Omental fat pad (tissue), 4 donors: Measurements from ENCODE around the gene CXorf49. TPM values are rescaled to one million over a fixed set of nuclear protein-coding genes. Genes with fewer than 3 reads are reported as not detected.
"Not testable (repeated sequence)": the region's sequence is repeated elsewhere in the genome, so short reads cannot be mapped to it uniquely, and the experiment has no call there.

Experiments
- ATAC-seq: fragments of 150-250 bp; one replicate; pipeline ENCODE4 v1.9.1; 2016; ENCODE audit warnings: mild to moderate bottlenecking, moderate library complexity; ENCODE audit not compliant: low FRiP score
- DNase-seq: peaks from one replicate; pipeline ENCODE4 v3.0.0-alpha.2; 2019; ENCODE audit warnings: low spot score
- total RNA-seq, 4 donors: library from RNA; depleted of rRNA; stranded (reverse); fragments of >200 nt; gene quantifications; one replicate each; pipeline ENCODE4 v1.1.0, GENCODE V29; 2016
- TF ChIP-seq, protein P1 (sequence below), 3 donors: fragments of 450-650 bp; IDR thresholded peaks; one replicate each; pipeline ENCODE4 v1.5.1; 2016 to 2017; ENCODE audit warnings: antibody characterized with exemption in 3 of 3, mild to moderate bottlenecking in 3 of 3, moderate library complexity in 2 of 3

The CXorf49 gene
- total RNA-seq, 4 donors from 2014 or later = not detected

DNA sequence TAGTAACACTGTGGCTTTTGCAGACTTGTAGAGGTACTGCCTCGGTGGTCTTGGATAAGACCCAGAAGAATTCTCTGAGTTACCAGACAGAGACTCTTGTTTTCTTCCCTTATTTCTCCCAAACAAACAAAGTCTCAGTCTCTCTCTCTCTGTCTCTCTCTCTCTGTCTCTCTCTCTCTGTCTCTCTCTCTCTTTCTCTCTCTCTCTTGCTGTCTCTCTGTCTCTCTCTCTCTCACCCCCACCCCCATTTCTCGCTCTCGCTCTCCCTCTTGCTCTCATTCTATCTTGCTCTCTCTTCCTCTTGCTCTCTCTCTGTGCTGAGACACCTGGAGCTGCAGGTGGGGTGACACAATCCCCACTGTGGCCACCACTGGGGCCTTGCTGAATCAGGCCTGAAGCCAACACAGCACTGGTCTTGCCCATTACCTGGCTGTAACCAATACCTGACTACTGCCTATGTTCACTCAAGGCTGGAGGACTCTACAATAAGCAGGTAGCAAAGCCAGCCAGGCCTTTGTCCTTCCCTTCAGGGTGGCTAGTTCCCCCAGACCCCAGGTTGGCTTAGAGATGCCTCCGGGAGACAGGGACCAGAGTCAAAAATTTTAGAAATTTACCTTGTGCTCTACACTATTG, 38.4 kb downstream of the CXorf49 start:
- TF ChIP-seq, protein P1, sequence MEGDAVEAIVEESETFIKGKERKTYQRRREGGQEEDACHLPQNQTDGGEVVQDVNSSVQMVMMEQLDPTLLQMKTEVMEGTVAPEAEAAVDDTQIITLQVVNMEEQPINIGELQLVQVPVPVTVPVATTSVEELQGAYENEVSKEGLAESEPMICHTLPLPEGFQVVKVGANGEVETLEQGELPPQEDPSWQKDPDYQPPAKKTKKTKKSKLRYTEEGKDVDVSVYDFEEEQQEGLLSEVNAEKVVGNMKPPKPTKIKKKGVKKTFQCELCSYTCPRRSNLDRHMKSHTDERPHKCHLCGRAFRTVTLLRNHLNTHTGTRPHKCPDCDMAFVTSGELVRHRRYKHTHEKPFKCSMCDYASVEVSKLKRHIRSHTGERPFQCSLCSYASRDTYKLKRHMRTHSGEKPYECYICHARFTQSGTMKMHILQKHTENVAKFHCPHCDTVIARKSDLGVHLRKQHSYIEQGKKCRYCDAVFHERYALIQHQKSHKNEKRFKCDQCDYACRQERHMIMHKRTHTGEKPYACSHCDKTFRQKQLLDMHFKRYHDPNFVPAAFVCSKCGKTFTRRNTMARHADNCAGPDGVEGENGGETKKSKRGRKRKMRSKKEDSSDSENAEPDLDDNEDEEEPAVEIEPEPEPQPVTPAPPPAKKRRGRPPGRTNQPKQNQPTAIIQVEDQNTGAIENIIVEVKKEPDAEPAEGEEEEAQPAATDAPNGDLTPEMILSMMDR (IDR thresholded peaks at IDR 0.05) = no peak
- no peak for ATAC-seq
- no peak for DNase-seq

DNA sequence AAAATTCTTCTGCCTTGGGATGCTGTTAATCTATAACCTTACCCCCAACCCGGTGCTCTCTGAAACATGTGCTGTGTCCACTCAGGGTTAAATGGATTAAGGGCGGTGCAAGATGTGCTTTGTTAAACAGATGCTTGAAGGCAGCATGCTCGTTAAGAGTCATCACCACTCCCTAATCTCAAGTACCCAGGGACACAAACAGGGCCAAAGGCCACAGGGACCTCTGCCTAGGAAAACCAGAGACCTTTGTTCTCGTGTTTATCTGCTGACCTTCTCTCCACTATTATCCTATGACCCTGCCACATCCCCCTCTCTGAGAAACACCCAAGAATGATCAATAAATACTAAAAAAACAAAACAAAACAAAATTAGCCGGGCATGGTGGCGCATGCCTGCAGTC, 40.9 kb downstream of the CXorf49 start:
- not testable (repeated sequence) for ATAC-seq, DNase-seq

DNA sequence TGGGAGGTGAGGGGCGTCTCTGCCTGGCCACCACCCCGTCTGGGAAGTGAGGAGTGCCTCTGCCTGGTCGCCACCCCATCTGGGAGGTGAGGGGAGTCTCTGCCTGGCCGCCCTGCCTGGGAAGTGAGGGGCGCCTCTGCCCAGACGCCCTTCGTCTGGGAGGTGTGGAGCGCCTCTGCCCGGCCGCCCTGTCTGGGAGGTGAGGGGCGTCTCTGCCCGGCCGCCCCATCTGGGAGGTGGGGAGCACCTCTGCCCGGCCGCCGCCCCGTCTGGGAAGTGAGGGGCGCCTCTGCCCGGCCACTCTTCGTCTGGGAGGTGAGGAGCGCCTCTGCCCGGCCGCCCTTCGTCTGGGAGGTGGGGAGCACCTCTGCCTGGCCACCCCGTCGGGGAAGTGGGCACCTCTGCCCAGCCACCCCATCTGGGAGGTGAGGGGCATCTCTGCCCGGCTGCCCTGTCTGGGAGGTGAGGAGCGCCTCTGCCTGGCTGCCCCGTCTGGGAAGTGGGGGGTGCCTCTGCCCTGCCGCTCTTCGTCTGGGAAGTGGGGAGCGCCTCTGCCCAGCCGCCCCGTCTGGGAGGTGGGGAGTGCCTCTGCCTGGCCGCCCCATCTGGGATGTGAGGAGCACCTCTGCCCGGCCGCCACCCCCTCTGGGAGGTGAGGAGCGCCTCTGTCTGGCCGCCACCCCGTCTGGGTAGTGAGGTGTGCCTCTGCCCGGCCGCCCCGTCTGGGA, 41.9 kb downstream of the CXorf49 start:
- not testable (repeated sequence) for ATAC-seq, DNase-seq

DNA sequence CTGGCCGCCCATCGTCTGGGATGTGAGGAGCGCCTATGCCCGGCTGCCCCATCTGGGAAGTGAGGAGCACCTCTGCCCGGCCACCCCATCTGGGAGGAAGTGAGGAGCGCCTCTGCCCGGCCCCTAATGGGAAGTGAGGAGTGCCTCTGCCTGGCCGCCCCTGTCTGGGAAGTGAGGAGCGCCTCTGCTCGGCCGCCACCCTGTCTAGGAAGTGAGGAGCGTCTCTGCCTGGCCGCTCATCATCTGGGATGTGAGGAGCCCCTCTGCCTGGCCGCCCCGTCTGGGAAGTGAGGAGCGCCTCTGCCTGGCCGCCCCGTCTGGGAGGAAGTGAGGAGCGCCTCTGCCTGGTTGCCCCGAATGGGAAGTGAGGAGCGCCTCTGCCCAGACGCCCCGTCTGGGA, 42.4 kb downstream of the CXorf49 start:
- not testable (repeated sequence) for ATAC-seq, DNase-seq

DNA sequence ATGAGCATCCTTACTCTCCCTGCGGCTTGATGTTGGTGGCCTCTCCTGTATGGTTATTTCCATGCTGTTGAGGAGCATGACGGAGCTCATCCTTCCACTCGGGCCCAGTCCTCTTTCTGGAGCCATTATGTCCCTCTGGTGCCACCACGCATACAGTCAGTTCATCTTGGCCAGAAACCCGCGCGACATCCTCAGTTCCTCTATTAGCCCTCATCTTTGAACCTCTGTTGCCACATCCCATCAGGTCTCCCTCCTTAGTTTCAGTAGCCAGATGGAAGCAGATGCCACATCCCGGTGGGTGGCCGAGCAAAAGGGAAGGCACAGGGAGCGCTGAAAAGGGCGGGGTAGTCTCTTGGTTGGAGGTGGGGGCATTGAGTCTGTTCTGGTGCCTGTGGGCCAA, 46.1 kb downstream of the CXorf49 start:
- ATAC-seq = no peak
- DNase-seq = no peak
- TF ChIP-seq, protein P1 (IDR thresholded peaks at IDR 0.05) = no peak

DNA sequence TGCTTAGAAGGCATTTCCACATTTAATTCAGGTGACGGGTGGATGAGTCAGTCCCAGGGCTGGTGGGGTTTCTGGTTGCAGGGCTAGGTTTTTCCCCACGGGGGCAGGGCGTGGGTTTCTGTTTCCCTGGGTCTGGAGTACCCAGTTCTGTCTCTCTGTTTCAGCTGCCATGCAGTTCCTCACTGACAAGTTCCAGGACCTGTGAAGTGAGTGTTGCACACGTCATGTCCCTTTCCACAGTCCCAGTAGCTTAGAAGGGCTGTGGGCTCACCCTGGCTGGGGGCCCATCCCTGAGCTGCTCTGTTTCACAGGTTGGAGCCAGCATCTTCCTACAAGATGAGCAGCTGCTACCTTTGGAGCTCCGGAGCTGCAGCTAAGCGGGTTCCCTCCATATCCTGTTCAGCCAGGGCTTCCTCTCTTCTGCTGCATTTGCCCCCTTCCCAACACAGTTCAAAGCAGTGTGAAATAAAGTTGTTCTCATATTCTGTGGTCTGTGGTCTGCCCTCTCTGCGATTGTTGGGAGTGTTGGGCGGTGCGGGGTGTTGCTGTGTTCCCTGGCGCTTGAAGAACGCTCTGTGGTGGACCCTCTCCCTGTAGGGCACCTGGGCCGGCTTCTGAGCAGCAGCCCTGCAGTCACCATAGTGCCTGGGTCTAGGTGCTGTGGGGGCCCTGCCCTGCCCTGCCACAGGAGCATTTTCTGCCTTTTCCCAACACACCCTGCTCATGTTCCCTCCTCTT, 46.9 kb downstream of the CXorf49 start:
- no peak for ATAC-seq
- DNase-seq = no peak
- TF ChIP-seq, protein P1 (IDR thresholded peaks at IDR 0.05) = no peak

DNA sequence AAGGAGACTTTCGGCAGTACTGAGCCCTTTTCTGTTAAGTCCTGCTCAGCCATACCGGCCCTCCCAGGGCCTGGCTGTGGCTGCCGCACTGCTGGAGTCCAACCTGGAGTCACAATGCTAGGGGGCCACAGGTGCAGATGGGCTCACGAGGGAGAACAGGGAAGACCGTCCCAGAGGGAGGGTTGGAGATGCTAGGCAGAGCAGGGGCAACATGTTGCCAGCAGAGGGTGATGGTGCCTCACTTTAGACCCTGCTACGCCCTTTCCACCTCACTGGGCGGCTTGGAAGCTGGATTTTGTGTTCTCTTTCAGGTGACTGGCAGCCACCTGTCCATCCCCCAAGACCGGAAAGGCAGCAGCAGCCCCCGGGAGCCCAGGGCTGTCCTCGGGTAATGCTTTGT, 48.1 kb downstream of the CXorf49 start:
- not testable (repeated sequence) for DNase-seq, ATAC-seq

DNA sequence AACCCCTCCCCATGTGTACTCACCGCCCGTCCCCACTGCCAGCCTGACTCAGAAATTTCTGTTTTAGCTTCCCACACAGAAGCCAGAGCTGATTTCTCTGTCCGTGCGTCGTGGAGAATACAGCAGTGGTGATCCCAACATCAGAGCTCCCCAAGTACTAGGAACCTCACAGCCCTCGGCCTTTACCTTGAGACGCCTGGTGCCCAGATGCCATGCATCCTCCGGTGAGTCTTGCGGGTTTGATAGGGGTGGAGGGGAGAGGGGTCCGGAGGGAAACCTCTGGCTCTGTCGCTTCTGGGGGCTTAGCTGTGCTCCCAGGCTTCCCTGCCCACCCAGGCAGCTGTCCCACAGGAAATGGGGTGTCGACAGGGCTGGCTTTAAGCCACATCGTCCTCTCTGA, 48.6 kb downstream of the CXorf49 start:
- TF ChIP-seq, protein P1 (IDR thresholded peaks at IDR 0.05) = no peak
- no peak for DNase-seq
- no peak for ATAC-seq

DNA sequence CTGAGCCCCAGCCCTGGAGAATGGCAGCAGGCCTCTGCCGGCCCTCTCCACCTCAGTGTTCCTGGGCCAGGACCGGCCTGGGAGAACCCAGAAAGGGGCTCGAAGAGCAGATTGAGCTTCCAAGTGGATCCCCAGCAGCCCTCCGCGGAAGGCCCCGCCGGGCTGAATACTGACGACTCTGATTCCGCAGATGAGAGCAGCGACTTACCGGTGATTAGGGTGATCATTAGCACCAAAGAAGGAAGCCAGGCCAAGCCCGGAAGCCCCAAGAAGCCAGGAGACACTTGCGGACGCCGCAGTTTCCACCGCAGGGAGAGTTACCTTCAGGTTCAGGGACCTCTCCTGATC, 49.9 kb downstream of the CXorf49 start:
- ATAC-seq = no peak

More for the DNA sequence above, 49.9 kb downstream of the CXorf49 start:
- DNase-seq = no peak
- TF ChIP-seq, protein P1 (IDR thresholded peaks at IDR 0.05) = no peak
